K562 (cell line): ENCODE data around the gene KLHL13. TPM values are rescaled to one million over a fixed set of nuclear protein-coding genes. Genes with fewer than 3 reads are reported as not detected.

Source experiments
- ATAC-seq: fragments of 200-7000 bp; cut with Tn5 transposase; 3 replicates; pipeline ENCODE4 v1.9.1; 2020; ENCODE audit warnings: moderate library complexity
- BruUV-seq: library from RNA; stranded (reverse); fragments of 400-500 nt; replicated peaks from 2 replicates; lab custom pipeline; 2021; lab: Mats Ljungman, UMichigan
- CTCF ChIA-PET: fragments of 300-600 bp; formaldehyde crosslinking; extraction: SDS; loops from one replicate; lab custom pipeline; 2021; ENCODE audit warnings: low intra/inter-chr PET ratio; lab: Yijun Ruan, JAX
- POLR2A ChIA-PET: fragments of 300-600, 350-650 bp; sonication (Branson Sonifier 250); formaldehyde crosslinking; extraction: SDS; loops from one replicate; lab custom pipeline; 2021; ENCODE audit warnings: antibody characterized with exemption, inconsistent platforms; lab: Yijun Ruan, JAX
- DNase-seq, 4 experiments: peaks; one replicate each; pipeline versions ENCODE4 v3.0.0 to v3.0.0-alpha.2; 2011 to 2018; ENCODE audit warnings: low spot score in 3 of 4, mixed read lengths in 3 of 4; ENCODE audit errors: extremely low read depth in 1 of 4
- FAIRE-seq: peaks from 2 replicates; lab custom pipeline; 2011; peaks lifted over from hg19 to GRCh38; lab: Jason Lieb, UNC
- H2AFZ ChIP-seq: 2 replicates; pipeline ENCODE4 v1.6.0; 2011; ENCODE audit warnings: low read depth, low read length, control low read depth, inconsistent platforms
- H3K27ac ChIP-seq: fragments of 200-600 bp; 3 replicates; pipeline ENCODE4 v1.8.0; 2011; ENCODE audit warnings: low read depth, mild to moderate bottlenecking, control low read depth, inconsistent platforms, low read length, moderate library complexity, mixed read lengths; ENCODE audit errors: extremely low read depth
- H3K27me3 ChIP-seq, 2 experiments: fragments of 300-600 bp in 1 of 2; 2 replicates in 1 of 2; 3 replicates in 1 of 2; pipeline versions ENCODE4 v1.6.0 to v1.8.0; 2011; ENCODE audit warnings: inconsistent platforms in 2 of 2, low read length in 2 of 2, mild to moderate bottlenecking in 1 of 2, mixed read lengths in 1 of 2, moderate library complexity in 1 of 2; ENCODE audit not compliant: control insufficient read depth in 2 of 2, insufficient read depth in 2 of 2
- H3K36me3 ChIP-seq: fragments of 300-600 bp; 3 replicates; pipeline ENCODE4 v1.8.0; 2011; ENCODE audit warnings: mild to moderate bottlenecking, low read length, inconsistent platforms; ENCODE audit not compliant: control insufficient read depth, insufficient read depth
- H3K4me1 ChIP-seq, 2 experiments: fragments of 200-600 bp in 1 of 2; replicated peaks in 1 of 2; 2 replicates in 1 of 2; 3 replicates in 1 of 2; pipeline versions ENCODE4 v1.5.1 to v1.8.0; 2011; ENCODE audit warnings: inconsistent platforms in 2 of 2, low read length in 2 of 2, mild to moderate bottlenecking in 1 of 2, mixed read lengths in 1 of 2, moderate library complexity in 1 of 2; ENCODE audit not compliant: control insufficient read depth in 2 of 2, insufficient read depth in 2 of 2
- H3K4me2 ChIP-seq: 2 replicates; pipeline ENCODE4 v1.6.1; 2011; ENCODE audit warnings: low read length, control low read depth, inconsistent platforms, mixed read lengths; ENCODE audit not compliant: insufficient read depth
- H3K4me3 ChIP-seq: fragments of 200-600 bp; sonication (generic), shearing (Covaris generic); 2 replicates; pipeline ENCODE4 v1.5.1; 2016; ENCODE audit warnings: control low read depth, inconsistent platforms
- H3K79me2 ChIP-seq: fragments of 200-600 bp; 3 replicates; pipeline ENCODE4 v1.8.0; 2011; ENCODE audit warnings: low read length, inconsistent platforms; ENCODE audit not compliant: control insufficient read depth, insufficient read depth
- H3K9ac ChIP-seq, 2 experiments: 2 replicates each; pipeline versions ENCODE4 v1.6.0 to v1.6.1; 2011; ENCODE audit warnings: low read depth in 2 of 2, low read length in 2 of 2, control low read depth in 1 of 2, inconsistent platforms in 1 of 2, mild to moderate bottlenecking in 1 of 2, mixed read lengths in 1 of 2; ENCODE audit not compliant: insufficient read depth in 1 of 2
- H3K9me1 ChIP-seq: one replicate; pipeline ENCODE4 v1.6.0; 2011; ENCODE audit warnings: inconsistent platforms, mild to moderate bottlenecking, low read length, moderate library complexity; ENCODE audit not compliant: control insufficient read depth, insufficient read depth
- H3K9me3 ChIP-seq: replicated peaks from 2 replicates; pipeline ENCODE4 v1.5.1; 2011; ENCODE audit warnings: low read depth, low read length, inconsistent platforms; ENCODE audit not compliant: control insufficient read depth, insufficient read depth
- H4K20me1 ChIP-seq: replicated peaks from 2 replicates; pipeline ENCODE4 v1.6.1; 2011; ENCODE audit warnings: low read length, inconsistent platforms, mixed read lengths; ENCODE audit not compliant: control insufficient read depth, insufficient read depth
- ELF2 ChIP-seq: fragments of 250-450 bp; sonication (Bioruptor Pico); IDR thresholded peaks from 2 replicates; pipeline ENCODE4 v1.5.0; 2021; ENCODE audit warnings: mild to moderate bottlenecking
- HIVEP1 ChIP-seq: fragments of 250-450 bp; sonication (Bioruptor Pico); IDR thresholded peaks from 2 replicates; pipeline ENCODE4 v1.4.0; 2020; ENCODE audit warnings: mild to moderate bottlenecking
- WGBS: fragments of 100-300 bp; shearing (Covaris generic); methylation state at CpG from one replicate; pipeline ENCODE4 v1.1.6; 2016; ENCODE audit warnings: low coverage, mixed read lengths; ENCODE audit not compliant: insufficient coverage; ENCODE audit errors: missing lambda C conversion rate; 5-methylcytosine and 5-hydroxymethylcytosine counted together
- in situ Hi-C: fragments of 300-500 bp; cut with MboI; formaldehyde crosslinking; loops from 4 replicates; pipeline ENCODE4 v1.15.0; 2018; ENCODE audit warnings: inconsistent platforms, mixed read lengths
- intact Hi-C: fragments of 100-400 bp; cut with micrococcal nuclease; formaldehyde crosslinking; loops from 2 replicates; pipeline ENCODE4 v1.14.2; 2022
- polyA plus RNA-seq, 8 experiments: library from polyadenylated mRNA; depleted of rRNA in 4 of 8; stranded (reverse) in 5 of 8; unstranded in 3 of 8; fragments of >200 nt; fragmentation: Nextera tagmentation in 2 of 8; fragmentation: Illumina TruSeq in 1 of 8; extraction: Ambion mirVana in 2 of 8; extraction: Trizol in 1 of 8; gene quantifications; 2 replicates each; pipeline versions ENCODE4 v1.2.1 to v1.2.3, GENCODE V29; 2011 to 2014; ENCODE audit warnings: inconsistent platforms in 1 of 8, missing spikeins in 1 of 8
- total RNA-seq, 7 experiments: library from RNA; depleted of rRNA in 6 of 7; stranded (reverse); fragments of >200 nt in 6 of 7; fragmentation: Illumina TruSeq in 2 of 7; extraction: Trizol in 2 of 7; gene quantifications; 2 replicates each; pipeline versions ENCODE4 v1.2.1 to v1.2.3, GENCODE V29; 2011 to 2021; ENCODE audit warnings: low replicate concordance in 1 of 7
- TF ChIP-seq, protein P1 (sequence below): fragments of 200-800 bp; sonication (Bioruptor generic); IDR thresholded peaks from 2 replicates; pipeline ENCODE4 v1.6.1; 2017; ENCODE audit warnings: missing genetic modification characterization, missing compliant biosample characterization
- TF ChIP-seq, protein P2 (sequence below): sonication (generic); formaldehyde crosslinking; IDR thresholded peaks from 2 replicates; pipeline ENCODE4 v1.8.1; 2023; ENCODE audit warnings: mild to moderate bottlenecking, missing genetic modification reagents
- TF ChIP-seq, protein P3 (sequence below): sonication (generic); formaldehyde crosslinking; IDR thresholded peaks from 2 replicates; pipeline ENCODE4 v1.8.0; 2022; ENCODE audit warnings: mild to moderate bottlenecking, missing genetic modification reagents
- TF ChIP-seq, protein P4 (sequence below): fragments of 250-450 bp; sonication (Bioruptor Pico); IDR thresholded peaks from 2 replicates; pipeline ENCODE4 v1.8.0; 2021; ENCODE audit warnings: borderline replicate concordance, mild to moderate bottlenecking, moderate library complexity; ENCODE audit not compliant: poor library complexity, severe bottlenecking
- TF ChIP-seq, protein P5 (sequence below): sonication (generic); formaldehyde crosslinking; IDR thresholded peaks from 2 replicates; pipeline ENCODE4 v1.8.0; 2022; ENCODE audit warnings: missing genetic modification reagents, mild to moderate bottlenecking, borderline replicate concordance

Gene KLHL13
- total and polyA plus RNA-seq, 9 of the 15 experiments (the other 6 are each of a cell fraction or from before 2014, with no cell fraction given): 1.2 to 4.1 (median 2.2) TPM

DNA sequence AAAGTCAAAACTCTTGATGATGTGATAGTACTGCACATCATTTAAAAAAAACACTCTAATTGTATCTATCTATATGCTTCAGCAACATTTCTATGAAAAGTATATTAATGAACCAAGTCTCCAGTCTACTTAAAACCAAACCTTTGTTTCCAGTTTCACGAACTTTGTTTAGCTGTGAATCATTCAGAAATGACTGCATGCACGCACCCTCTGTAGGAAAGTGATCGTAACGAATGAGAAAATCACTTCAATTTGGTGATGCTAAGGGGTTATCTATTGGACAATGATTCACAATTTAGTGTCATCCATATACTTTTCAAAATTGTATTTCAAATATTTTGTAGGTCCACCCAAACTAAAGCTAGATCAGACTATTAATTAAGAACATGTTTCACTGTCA lies 157.6 kb downstream of the KLHL13 start:
- intact Hi-C loops (no loop called here), in situ Hi-C loops (no loop called here)
- no peak overlapping the region for H3K4me2 ChIP-seq
- no peak for DNase-seq
- no peaks in the 10 kb centered on the region for H3K27me3 ChIP-seq
- no peaks in the 10 kb centered on the region for H3K9me3 ChIP-seq
- ChIA-PET CTCF (no interaction called here), POLR2A (no interaction called here)
- no peaks in the 10 kb centered on the region for H4K20me1 ChIP-seq
- H2AFZ ChIP-seq: no peak overlapping the region
- no peak for FAIRE-seq
- no TSS peak for BruUV-seq
- H3K27ac ChIP-seq: no peak overlapping the region
- H3K9ac ChIP-seq: no peak overlapping the region
- 2% methylated on average over 4 of the region's 4 CpGs for WGBS
- no peaks in the 10 kb centered on the region for H3K9me1 ChIP-seq
- H3K4me3 ChIP-seq: no peak overlapping the region
- ATAC-seq: no peak
- no peaks in the 10 kb centered on the region for H3K79me2 ChIP-seq
- no peaks in the 10 kb centered on the region for H3K4me1 ChIP-seq
- H3K36me3 ChIP-seq: no peaks in the 10 kb centered on the region
- TF ChIP-seq, protein P1, sequence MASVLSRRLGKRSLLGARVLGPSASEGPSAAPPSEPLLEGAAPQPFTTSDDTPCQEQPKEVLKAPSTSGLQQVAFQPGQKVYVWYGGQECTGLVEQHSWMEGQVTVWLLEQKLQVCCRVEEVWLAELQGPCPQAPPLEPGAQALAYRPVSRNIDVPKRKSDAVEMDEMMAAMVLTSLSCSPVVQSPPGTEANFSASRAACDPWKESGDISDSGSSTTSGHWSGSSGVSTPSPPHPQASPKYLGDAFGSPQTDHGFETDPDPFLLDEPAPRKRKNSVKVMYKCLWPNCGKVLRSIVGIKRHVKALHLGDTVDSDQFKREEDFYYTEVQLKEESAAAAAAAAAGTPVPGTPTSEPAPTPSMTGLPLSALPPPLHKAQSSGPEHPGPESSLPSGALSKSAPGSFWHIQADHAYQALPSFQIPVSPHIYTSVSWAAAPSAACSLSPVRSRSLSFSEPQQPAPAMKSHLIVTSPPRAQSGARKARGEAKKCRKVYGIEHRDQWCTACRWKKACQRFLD (CRISPR knock-in tag): no peak

DNA sequence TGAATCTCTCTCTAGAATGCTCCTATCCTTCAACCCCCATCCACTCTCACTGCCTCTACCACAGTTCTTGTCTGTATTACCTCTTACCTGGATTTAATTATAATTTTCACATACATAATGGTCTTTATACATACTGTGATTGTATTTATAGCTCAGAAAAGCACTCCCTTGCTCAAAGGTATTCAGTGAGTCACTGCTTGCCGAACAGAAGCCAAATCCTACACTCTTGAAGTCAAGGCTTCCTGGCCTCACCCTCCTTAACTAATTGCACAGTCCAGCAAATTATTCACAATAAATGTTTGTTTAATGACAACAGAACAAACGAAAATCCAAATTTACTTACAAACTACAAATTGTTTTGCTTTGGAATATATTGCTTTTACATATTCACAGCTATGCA lies 159.5 kb downstream of the KLHL13 start:
- CTCF ChIA-PET: no interaction called here
- TF ChIP-seq, protein P2, sequence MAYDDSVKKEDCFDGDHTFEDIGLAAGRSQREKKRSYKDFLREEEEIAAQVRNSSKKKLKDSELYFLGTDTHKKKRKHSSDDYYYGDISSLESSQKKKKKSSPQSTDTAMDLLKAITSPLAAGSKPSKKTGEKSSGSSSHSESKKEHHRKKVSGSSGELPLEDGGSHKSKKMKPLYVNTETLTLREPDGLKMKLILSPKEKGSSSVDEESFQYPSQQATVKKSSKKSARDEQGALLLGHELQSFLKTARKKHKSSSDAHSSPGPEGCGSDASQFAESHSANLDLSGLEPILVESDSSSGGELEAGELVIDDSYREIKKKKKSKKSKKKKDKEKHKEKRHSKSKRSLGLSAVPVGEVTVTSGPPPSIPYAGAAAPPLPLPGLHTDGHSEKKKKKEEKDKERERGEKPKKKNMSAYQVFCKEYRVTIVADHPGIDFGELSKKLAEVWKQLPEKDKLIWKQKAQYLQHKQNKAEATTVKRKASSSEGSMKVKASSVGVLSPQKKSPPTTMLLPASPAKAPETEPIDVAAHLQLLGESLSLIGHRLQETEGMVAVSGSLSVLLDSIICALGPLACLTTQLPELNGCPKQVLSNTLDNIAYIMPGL (CRISPR knock-in tag): no peak
- TF ChIP-seq, protein P3, sequence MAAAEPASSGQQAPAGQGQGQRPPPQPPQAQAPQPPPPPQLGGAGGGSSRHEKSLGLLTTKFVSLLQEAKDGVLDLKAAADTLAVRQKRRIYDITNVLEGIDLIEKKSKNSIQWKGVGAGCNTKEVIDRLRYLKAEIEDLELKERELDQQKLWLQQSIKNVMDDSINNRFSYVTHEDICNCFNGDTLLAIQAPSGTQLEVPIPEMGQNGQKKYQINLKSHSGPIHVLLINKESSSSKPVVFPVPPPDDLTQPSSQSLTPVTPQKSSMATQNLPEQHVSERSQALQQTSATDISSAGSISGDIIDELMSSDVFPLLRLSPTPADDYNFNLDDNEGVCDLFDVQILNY: no peak
- TF ChIP-seq, protein P4, sequence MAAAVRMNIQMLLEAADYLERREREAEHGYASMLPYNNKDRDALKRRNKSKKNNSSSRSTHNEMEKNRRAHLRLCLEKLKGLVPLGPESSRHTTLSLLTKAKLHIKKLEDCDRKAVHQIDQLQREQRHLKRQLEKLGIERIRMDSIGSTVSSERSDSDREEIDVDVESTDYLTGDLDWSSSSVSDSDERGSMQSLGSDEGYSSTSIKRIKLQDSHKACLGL (CRISPR knock-in tag): no peak
- TF ChIP-seq, protein P5, sequence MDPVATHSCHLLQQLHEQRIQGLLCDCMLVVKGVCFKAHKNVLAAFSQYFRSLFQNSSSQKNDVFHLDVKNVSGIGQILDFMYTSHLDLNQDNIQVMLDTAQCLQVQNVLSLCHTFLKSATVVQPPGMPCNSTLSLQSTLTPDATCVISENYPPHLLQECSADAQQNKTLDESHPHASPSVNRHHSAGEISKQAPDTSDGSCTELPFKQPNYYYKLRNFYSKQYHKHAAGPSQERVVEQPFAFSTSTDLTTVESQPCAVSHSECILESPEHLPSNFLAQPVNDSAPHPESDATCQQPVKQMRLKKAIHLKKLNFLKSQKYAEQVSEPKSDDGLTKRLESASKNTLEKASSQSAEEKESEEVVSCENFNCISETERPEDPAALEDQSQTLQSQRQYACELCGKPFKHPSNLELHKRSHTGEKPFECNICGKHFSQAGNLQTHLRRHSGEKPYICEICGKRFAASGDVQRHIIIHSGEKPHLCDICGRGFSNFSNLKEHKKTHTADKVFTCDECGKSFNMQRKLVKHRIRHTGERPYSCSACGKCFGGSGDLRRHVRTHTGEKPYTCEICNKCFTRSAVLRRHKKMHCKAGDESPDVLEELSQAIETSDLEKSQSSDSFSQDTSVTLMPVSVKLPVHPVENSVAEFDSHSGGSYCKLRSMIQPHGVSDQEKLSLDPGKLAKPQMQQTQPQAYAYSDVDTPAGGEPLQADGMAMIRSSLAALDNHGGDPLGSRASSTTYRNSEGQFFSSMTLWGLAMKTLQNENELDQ (CRISPR knock-in tag): no peak
- TF ChIP-seq ELF2 (CRISPR knock-in tag) (no peak), HIVEP1 (CRISPR knock-in tag) (no peak)

More for the DNA sequence above, 159.5 kb downstream of the KLHL13 start:
- no peaks in the 10 kb centered on the region for H3K9me3 ChIP-seq
- BruUV-seq: no TSS peak
- WGBS: 3% methylated on average over 2 of the region's 2 CpGs
- no peak overlapping the region for H3K9ac ChIP-seq
- no peak overlapping the region for H3K4me3 ChIP-seq
- POLR2A ChIA-PET: no interaction called here
- in situ Hi-C loops (no loop called here), intact Hi-C loops (no loop called here)
- H3K27me3 ChIP-seq: no peaks in the 10 kb centered on the region
- H3K27ac ChIP-seq: no peak overlapping the region
- no peaks in the 10 kb centered on the region for H3K79me2 ChIP-seq
- DNase-seq (no peak), FAIRE-seq (no peak), ATAC-seq (no peak)
- H3K4me1 ChIP-seq: no peaks in the 10 kb centered on the region
- no peak overlapping the region for H2AFZ ChIP-seq
- no peaks in the 10 kb centered on the region for H4K20me1 ChIP-seq
- no peaks in the 10 kb centered on the region for H3K36me3 ChIP-seq
- H3K9me1 ChIP-seq: no peaks in the 10 kb centered on the region
- no peak overlapping the region for H3K4me2 ChIP-seq
